K562 (cell line): ENCODE measurements around the gene SEC24A. TPM values are rescaled to one million over a fixed set of nuclear protein-coding genes. Genes with fewer than 3 reads are reported as not detected.

Experiments used
- ATAC-seq: fragments of 200-7000 bp; cut with Tn5 transposase; 3 replicates; pipeline ENCODE4 v1.9.1; 2020; ENCODE audit warnings: moderate library complexity
- BruUV-seq: library from RNA; stranded (reverse); fragments of 400-500 nt; replicated peaks from 2 replicates; lab custom pipeline; 2021; lab: Mats Ljungman, UMichigan
- CTCF ChIA-PET: fragments of 300-600 bp; formaldehyde crosslinking; extraction: SDS; loops from one replicate; lab custom pipeline; 2021; ENCODE audit warnings: low intra/inter-chr PET ratio; lab: Yijun Ruan, JAX
- POLR2A ChIA-PET: fragments of 300-600, 350-650 bp; sonication (Branson Sonifier 250); formaldehyde crosslinking; extraction: SDS; loops from one replicate; lab custom pipeline; 2021; ENCODE audit warnings: antibody characterized with exemption, inconsistent platforms; lab: Yijun Ruan, JAX
- DNase-seq, 4 experiments: peaks; one replicate each; pipeline versions ENCODE4 v3.0.0 to v3.0.0-alpha.2; 2011 to 2018; ENCODE audit warnings: low spot score in 3 of 4, mixed read lengths in 3 of 4; ENCODE audit errors: extremely low read depth in 1 of 4
- FAIRE-seq: peaks from 2 replicates; lab custom pipeline; 2011; peaks lifted over from hg19 to GRCh38; lab: Jason Lieb, UNC
- H2AFZ ChIP-seq: 2 replicates; pipeline ENCODE4 v1.6.0; 2011; ENCODE audit warnings: low read depth, low read length, control low read depth, inconsistent platforms
- H3K27ac ChIP-seq: fragments of 200-600 bp; 3 replicates; pipeline ENCODE4 v1.8.0; 2011; ENCODE audit warnings: low read depth, mild to moderate bottlenecking, control low read depth, inconsistent platforms, low read length, moderate library complexity, mixed read lengths; ENCODE audit errors: extremely low read depth
- H3K27me3 ChIP-seq, 2 experiments: fragments of 300-600 bp in 1 of 2; 2 replicates in 1 of 2; 3 replicates in 1 of 2; pipeline versions ENCODE4 v1.6.0 to v1.8.0; 2011; ENCODE audit warnings: inconsistent platforms in 2 of 2, low read length in 2 of 2, mild to moderate bottlenecking in 1 of 2, mixed read lengths in 1 of 2, moderate library complexity in 1 of 2; ENCODE audit not compliant: control insufficient read depth in 2 of 2, insufficient read depth in 2 of 2
- H3K36me3 ChIP-seq: fragments of 300-600 bp; 3 replicates; pipeline ENCODE4 v1.8.0; 2011; ENCODE audit warnings: mild to moderate bottlenecking, low read length, inconsistent platforms; ENCODE audit not compliant: control insufficient read depth, insufficient read depth
- H3K4me1 ChIP-seq, 2 experiments: fragments of 200-600 bp in 1 of 2; replicated peaks in 1 of 2; 2 replicates in 1 of 2; 3 replicates in 1 of 2; pipeline versions ENCODE4 v1.5.1 to v1.8.0; 2011; ENCODE audit warnings: inconsistent platforms in 2 of 2, low read length in 2 of 2, mild to moderate bottlenecking in 1 of 2, mixed read lengths in 1 of 2, moderate library complexity in 1 of 2; ENCODE audit not compliant: control insufficient read depth in 2 of 2, insufficient read depth in 2 of 2
- H3K4me2 ChIP-seq: 2 replicates; pipeline ENCODE4 v1.6.1; 2011; ENCODE audit warnings: low read length, control low read depth, inconsistent platforms, mixed read lengths; ENCODE audit not compliant: insufficient read depth
- H3K4me3 ChIP-seq: fragments of 200-600 bp; sonication (generic), shearing (Covaris generic); 2 replicates; pipeline ENCODE4 v1.5.1; 2016; ENCODE audit warnings: control low read depth, inconsistent platforms
- H3K79me2 ChIP-seq: fragments of 200-600 bp; 3 replicates; pipeline ENCODE4 v1.8.0; 2011; ENCODE audit warnings: low read length, inconsistent platforms; ENCODE audit not compliant: control insufficient read depth, insufficient read depth
- H3K9ac ChIP-seq, 2 experiments: 2 replicates each; pipeline versions ENCODE4 v1.6.0 to v1.6.1; 2011; ENCODE audit warnings: low read depth in 2 of 2, low read length in 2 of 2, control low read depth in 1 of 2, inconsistent platforms in 1 of 2, mild to moderate bottlenecking in 1 of 2, mixed read lengths in 1 of 2; ENCODE audit not compliant: insufficient read depth in 1 of 2
- H3K9me1 ChIP-seq: one replicate; pipeline ENCODE4 v1.6.0; 2011; ENCODE audit warnings: inconsistent platforms, mild to moderate bottlenecking, low read length, moderate library complexity; ENCODE audit not compliant: control insufficient read depth, insufficient read depth
- H3K9me3 ChIP-seq: replicated peaks from 2 replicates; pipeline ENCODE4 v1.5.1; 2011; ENCODE audit warnings: low read depth, low read length, inconsistent platforms; ENCODE audit not compliant: control insufficient read depth, insufficient read depth
- H4K20me1 ChIP-seq: replicated peaks from 2 replicates; pipeline ENCODE4 v1.6.1; 2011; ENCODE audit warnings: low read length, inconsistent platforms, mixed read lengths; ENCODE audit not compliant: control insufficient read depth, insufficient read depth
- DACH1 ChIP-seq: fragments of 450-650 bp; IDR thresholded peaks from 2 replicates; pipeline ENCODE4 v1.6.1; 2018; ENCODE audit not compliant: partially characterized antibody
- DPF2 ChIP-seq: fragments of 450-650 bp; IDR thresholded peaks from 2 replicates; pipeline ENCODE4 v1.6.1; 2016
- HDAC8 ChIP-seq: fragments of 450-650 bp; IDR thresholded peaks from 2 replicates; pipeline ENCODE4 v1.6.1; 2016; ENCODE audit warnings: mild to moderate bottlenecking, missing genetic modification characterization, moderate library complexity, missing compliant biosample characterization
- SMARCA4 ChIP-seq: fragments of 450-650 bp; IDR thresholded peaks from 2 replicates; pipeline ENCODE4 v1.6.1; 2016
- TARDBP ChIP-seq: fragments of 450-650 bp; IDR thresholded peaks from 2 replicates; pipeline ENCODE4 v1.6.1; 2016
- ZNF584 ChIP-seq: fragments of 200-800 bp; sonication (Bioruptor generic); IDR thresholded peaks from 2 replicates; pipeline ENCODE4 v1.6.1; 2016; ENCODE audit warnings: low read depth, mild to moderate bottlenecking, missing genetic modification characterization, missing compliant biosample characterization
- WGBS: fragments of 100-300 bp; shearing (Covaris generic); methylation state at CpG from one replicate; pipeline ENCODE4 v1.1.6; 2016; ENCODE audit warnings: low coverage, mixed read lengths; ENCODE audit not compliant: insufficient coverage; ENCODE audit errors: missing lambda C conversion rate; 5-methylcytosine and 5-hydroxymethylcytosine counted together
- in situ Hi-C: fragments of 300-500 bp; cut with MboI; formaldehyde crosslinking; loops from 4 replicates; pipeline ENCODE4 v1.15.0; 2018; ENCODE audit warnings: inconsistent platforms, mixed read lengths
- intact Hi-C: fragments of 100-400 bp; cut with micrococcal nuclease; formaldehyde crosslinking; loops from 2 replicates; pipeline ENCODE4 v1.14.2; 2022
- polyA plus RNA-seq, 8 experiments: library from polyadenylated mRNA; depleted of rRNA in 4 of 8; stranded (reverse) in 5 of 8; unstranded in 3 of 8; fragments of >200 nt; fragmentation: Nextera tagmentation in 2 of 8; fragmentation: Illumina TruSeq in 1 of 8; extraction: Ambion mirVana in 2 of 8; extraction: Trizol in 1 of 8; gene quantifications; 2 replicates each; pipeline versions ENCODE4 v1.2.1 to v1.2.3, GENCODE V29; 2011 to 2014; ENCODE audit warnings: inconsistent platforms in 1 of 8, missing spikeins in 1 of 8
- total RNA-seq, 7 experiments: library from RNA; depleted of rRNA in 6 of 7; stranded (reverse); fragments of >200 nt in 6 of 7; fragmentation: Illumina TruSeq in 2 of 7; extraction: Trizol in 2 of 7; gene quantifications; 2 replicates each; pipeline versions ENCODE4 v1.2.1 to v1.2.3, GENCODE V29; 2011 to 2021; ENCODE audit warnings: low replicate concordance in 1 of 7

Gene SEC24A
- total and polyA plus RNA-seq, 9 of the 15 experiments (the other 6 are each of a cell fraction or from before 2014, with no cell fraction given), result 7.9 to 36.5 (median 17.5) TPM

- FAIRE-seq, result no peak
- WGBS, result 13% methylated on average over 9 of the region's 9 CpGs
- H4K20me1 ChIP-seq, result peaks cover 4% of the 10 kb centered on the region; the same call in 1 of the 2 replicates
- H3K4me2 ChIP-seq, result peak overlapping the region; percentile 89
- peak; percentile 52 for ATAC-seq
- ChIA-PET POLR2A (interaction anchor here (0.6 to 2.5 kb wide), 10 partner anchors 11 to 647 kb away, joined by 3 to 21 read pairs (median 4); partner anchors contain the start of genes CAMLG and PCBD2), CTCF (interaction anchor here (1.0 kb wide), 1 partner anchor 146 kb away, joined by 3 read pairs; no protein-coding TSS in a partner anchor)
- peaks cover 23% of the 10 kb centered on the region for H3K36me3 ChIP-seq
- no peak for DNase-seq
- TF ChIP-seq ZNF584 (CRISPR knock-in tag), result 0 out of 2 replicates have a peak, but pooled peaks have one; percentile 45
- 0 out of 2 replicates have a peak, but pooled peaks have one; percentile 36 for TF ChIP-seq SMARCA4
- TF ChIP-seq HDAC8, result 0 out of 2 replicates have a peak, but pooled peaks have one; percentile 49
- TF ChIP-seq TARDBP, result 0 out of 2 replicates have a peak, but pooled peaks have one; percentile 19
- peak; percentile 22; the same call in 1 of the 2 replicates for TF ChIP-seq DPF2
- no peak for TF ChIP-seq DACH1
- H3K79me2 ChIP-seq, result peaks cover 45% of the 10 kb centered on the region
- intact Hi-C loops, result loop anchor here (1.0 kb wide), 1 partner anchor 20 kb away; the partner anchor contains the start of gene CAMLG
- H2AFZ ChIP-seq, result peak overlapping the region; percentile 100
- no peaks in the 10 kb centered on the region for H3K9me1 ChIP-seq
- H3K27me3 ChIP-seq, result no peaks in the 10 kb centered on the region
- in situ Hi-C loops, result no loop called here
- peaks cover 6 to 15% of the 10 kb centered on the region in 2 experiments; a peak in 4 of 5 replicates for H3K4me1 ChIP-seq
- TSS peak; percentile 74 for BruUV-seq
- peak overlapping the region; percentile 66 for H3K27ac ChIP-seq
- no peaks in the 10 kb centered on the region for H3K9me3 ChIP-seq
- H3K4me3 ChIP-seq, result peak overlapping the region; percentile 80; the same call in 1 of the 2 replicates
- peak overlapping the region; percentile 78 to 87 for H3K9ac ChIP-seq
Measured at GRCh38 chr5:134758176-134758503, 109.6 kb downstream of the SEC24A start.
